ENCODE measurements around the gene SLC52A1.

Gene SLC52A1

DNA sequence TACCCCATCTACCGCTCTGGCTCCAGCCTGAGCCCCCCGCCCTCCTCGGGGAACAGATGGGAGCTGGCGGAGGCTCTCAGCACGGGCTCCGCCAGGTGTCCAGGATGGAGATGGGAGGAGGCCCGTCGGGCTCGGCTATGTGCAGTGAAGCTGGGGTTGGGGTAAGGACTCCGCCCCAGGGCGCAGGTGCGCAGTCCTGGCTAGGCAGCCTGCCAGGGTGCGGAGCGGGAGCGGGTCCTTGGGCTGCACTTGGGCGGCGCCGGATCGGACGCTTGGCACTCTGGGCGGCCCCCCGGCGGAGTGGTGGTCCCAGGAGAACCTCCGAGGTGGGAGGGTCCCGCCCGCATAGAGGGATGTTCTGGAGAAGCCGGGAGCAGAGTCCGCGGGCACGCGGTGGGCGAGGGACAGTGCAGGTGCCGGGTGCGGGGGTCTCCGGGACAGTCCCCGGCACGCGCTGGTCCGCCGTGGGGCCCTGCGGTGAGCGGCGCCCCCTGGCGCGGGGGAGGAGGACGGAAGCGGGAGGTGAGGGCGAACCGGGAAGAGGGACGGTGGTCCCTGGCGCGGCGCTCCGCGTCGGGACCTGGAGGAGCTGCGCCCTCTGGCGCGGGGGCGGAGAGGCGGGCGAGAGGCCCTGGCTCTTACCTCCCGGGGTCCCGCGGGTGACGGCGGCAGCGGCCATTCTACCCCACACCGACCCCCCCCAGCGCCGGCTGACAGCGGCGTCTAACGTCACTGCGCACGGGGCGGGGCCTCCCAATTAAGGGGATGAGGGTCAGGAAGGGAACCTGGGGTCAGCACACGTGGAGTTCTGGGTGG lies 48.1 kb downstream of the SLC52A1 start, which contains the start of gene CAMTA2:
Gene CAMTA2 (minus strand): TSS at position 725 of the 816 bp plus-strand sequence. CDS start 1,453 bp downstream, outside the sequence.
- peak; percentile 87 for DNase-seq

DNA sequence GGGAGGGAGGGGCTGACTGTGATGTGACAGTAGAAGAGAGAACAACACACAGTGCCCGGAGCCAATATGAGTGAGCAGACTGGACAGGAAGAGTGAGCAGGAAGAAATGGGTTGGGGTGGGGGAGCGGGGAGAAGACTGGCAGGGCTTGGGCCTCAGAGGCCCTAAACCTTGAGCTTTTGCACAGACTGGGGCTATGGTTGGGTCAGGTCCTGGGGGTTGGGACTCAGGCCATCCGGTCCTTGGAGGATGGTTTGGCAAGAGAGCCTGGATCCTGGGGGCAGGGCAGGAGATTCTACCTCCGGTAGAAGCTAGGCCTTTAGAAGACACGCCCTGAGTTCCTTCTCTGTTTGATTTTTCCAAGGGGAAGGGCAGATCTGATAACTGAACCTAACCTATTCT lies 48.8 kb downstream of the SLC52A1 start:
- no peak for DNase-seq

Data from CD4-positive, alpha-beta T cell treated with Interleukin-21 for 1 hour (primary cell).